GM23248 (cell line): ENCODE data around the gene PAQR6. TPM values are rescaled to one million over a fixed set of nuclear protein-coding genes. Genes with fewer than 3 reads are reported as not detected.

Source experiments
- DNase-seq: peaks from one replicate; pipeline ENCODE4 v3.0.0-alpha.2; 2015
- H2AFZ ChIP-seq: fragments of 200-600 bp; sonication (generic); 2 replicates; pipeline ENCODE4 v1.6.1; 2016; ENCODE audit warnings: antibody characterized with exemption
- H3F3A ChIP-seq: fragments of 200-600 bp; sonication (generic); 2 replicates; pipeline ENCODE4 v1.6.1; 2016; ENCODE audit warnings: mild to moderate bottlenecking, antibody characterized with exemption, mixed run types; ENCODE audit not compliant: insufficient read depth
- H3K27ac ChIP-seq: fragments of 200-600 bp; sonication (generic); 2 replicates; pipeline ENCODE4 v1.5.1; 2016; ENCODE audit warnings: mild to moderate bottlenecking
- H3K27me3 ChIP-seq: fragments of 200-600 bp; sonication (generic); replicated peaks from 2 replicates; pipeline ENCODE4 v1.6.1; 2016; ENCODE audit warnings: mild to moderate bottlenecking; ENCODE audit not compliant: insufficient read depth
- H3K36me3 ChIP-seq: fragments of 200-600 bp; sonication (generic); 2 replicates; pipeline ENCODE4 v1.6.1; 2016; ENCODE audit warnings: low read depth, mild to moderate bottlenecking
- H3K4me1 ChIP-seq: fragments of 200-600 bp; sonication (generic); 2 replicates; pipeline ENCODE4 v1.6.1; 2016; ENCODE audit warnings: mild to moderate bottlenecking; ENCODE audit not compliant: insufficient read depth
- H3K4me2 ChIP-seq: fragments of 200-600 bp; sonication (generic); one replicate; pipeline ENCODE4 v1.6.1; 2016; ENCODE audit warnings: mild to moderate bottlenecking; ENCODE audit not compliant: unreplicated experiment
- H3K4me3 ChIP-seq: fragments of 200-600 bp; sonication (generic); 2 replicates; pipeline ENCODE4 v1.5.1; 2016; ENCODE audit warnings: mild to moderate bottlenecking
- H3K79me2 ChIP-seq: fragments of 200-600 bp; sonication (generic); 2 replicates; pipeline ENCODE4 v1.6.1; 2016; ENCODE audit warnings: mild to moderate bottlenecking; ENCODE audit not compliant: insufficient read depth
- H3K9ac ChIP-seq: fragments of 200-600 bp; sonication (generic); 2 replicates; pipeline ENCODE4 v1.6.1; 2016; ENCODE audit warnings: mild to moderate bottlenecking
- H3K9me2 ChIP-seq: fragments of 200-600 bp; sonication (generic); 2 replicates; pipeline ENCODE4 v1.6.1; 2016; ENCODE audit warnings: mixed run types, mild to moderate bottlenecking, moderate library complexity; ENCODE audit not compliant: insufficient read depth
- H3K9me3 ChIP-seq: fragments of 200-600 bp; sonication (generic); one replicate; pipeline ENCODE4 v1.6.1; 2017; ENCODE audit warnings: low read depth
- H4K20me1 ChIP-seq: fragments of 200-600 bp; sonication (generic); 2 replicates; pipeline ENCODE4 v1.6.0; 2016; ENCODE audit not compliant: insufficient read depth
- EZH2 ChIP-seq: fragments of 200-600 bp; sonication (generic); IDR thresholded peaks from 2 replicates; pipeline ENCODE4 v1.6.1; 2018; ENCODE audit warnings: antibody characterized with exemption, mild to moderate bottlenecking; ENCODE audit not compliant: insufficient read depth, poor library complexity, severe bottlenecking
- EZH2phosphoT487 ChIP-seq: fragments of 200-600 bp; sonication (generic); IDR thresholded peaks from 2 replicates; pipeline ENCODE4 v1.6.1; 2018; ENCODE audit warnings: antibody characterized with exemption, moderate library complexity, mild to moderate bottlenecking, low read depth; ENCODE audit not compliant: insufficient read depth
- WGBS, 2 experiments: methylation state at CpG; one replicate each; pipeline ENCODE4 v1.1.6; 2015 to 2017; ENCODE audit warnings: low lambda C conversion rate in 2 of 2, low coverage in 1 of 2; ENCODE audit errors: missing lambda C conversion rate in 2 of 2; 5-methylcytosine and 5-hydroxymethylcytosine counted together
- in situ Hi-C: fragments of 300-500 bp; cut with MboI; formaldehyde crosslinking; loops from 2 replicates; pipeline ENCODE4 v1.15.0; 2020
- polyA plus RNA-seq: library from polyadenylated mRNA; unstranded; fragments of >200 nt; fragmentation: Nextera tagmentation; extraction: Ambion mirVana; gene quantifications from 2 replicates; pipeline ENCODE4 v1.2.1, GENCODE V29; 2016
- total RNA-seq: library from RNA; depleted of rRNA; stranded (reverse); fragments of >200 nt; shearing (Covaris generic); gene quantifications from 2 replicates; pipeline ENCODE4 v1.2.3, GENCODE V29; 2014

PAQR6 gene
- total and polyA plus RNA-seq, 2 experiments from 2014 or later: 0.54 to 0.81 TPM

GRCh38 chr1:156229809-156230472 lies 17.9 kb downstream of the PAQR6 start:
- Histone ChIP-seq H3K36me3 (no peaks in the 10 kb centered on the region), H3K4me3 (no peak overlapping the region), H3K9me2 (no peaks in the 10 kb centered on the region), H3K27ac (no peak overlapping the region), H4K20me1 (no peaks in the 10 kb centered on the region), H3K27me3 (no peaks in the 10 kb centered on the region), H3K4me2 (no peak overlapping the region), H3K9ac (no peak overlapping the region), H3F3A (peaks cover 22% of the 10 kb centered on the region), H3K79me2 (no peaks in the 10 kb centered on the region), H3K9me3 (no peaks in the 10 kb centered on the region), H3K4me1 (peaks cover 16% of the 10 kb centered on the region), H2AFZ (no peak overlapping the region)
- no peak for DNase-seq
- 87 to 88% methylated on average over 11 of the region's 11 CpGs for WGBS, 2 experiments
- TF ChIP-seq EZH2phosphoT487: no peak
- TF ChIP-seq EZH2: no peak
- in situ Hi-C loops: loop anchor here (10.0 kb wide), 2 partner anchors 85 to 135 kb away; no protein-coding TSS in a partner anchor

- no peak for DNase-seq
- Histone ChIP-seq H3K4me3 (no peak overlapping the region), H3K4me2 (no peak overlapping the region), H3K36me3 (peaks cover 3% of the 10 kb centered on the region; the same call in 1 of the 2 replicates), H3K9me3 (no peaks in the 10 kb centered on the region), H3K4me1 (peaks cover 11% of the 10 kb centered on the region), H3K27ac (no peak overlapping the region), H3K27me3 (no peaks in the 10 kb centered on the region), H3F3A (peaks cover 16% of the 10 kb centered on the region), H3K79me2 (no peaks in the 10 kb centered on the region), H3K9me2 (no peaks in the 10 kb centered on the region), H3K9ac (no peak overlapping the region), H2AFZ (no peak overlapping the region), H4K20me1 (no peaks in the 10 kb centered on the region)
- TF ChIP-seq EZH2phosphoT487 (no peak), EZH2 (no peak)
- in situ Hi-C loops: loop anchor here (10.0 kb wide), 2 partner anchors 84 to 134 kb away; no protein-coding TSS in a partner anchor
- WGBS, 2 experiments: 85 to 88% methylated on average over 7 of the region's 7 CpGs
Observed at GRCh38 chr1:156228501-156228900, 19.4 kb downstream of the PAQR6 start.

- no peaks in the 10 kb centered on the region for H4K20me1 ChIP-seq
- H3K4me2 ChIP-seq: no peak overlapping the region
- WGBS, 2 experiments: 87 to 93% methylated on average over 4 of the region's 4 CpGs
- in situ Hi-C loops: loop anchor here (10.0 kb wide), 2 partner anchors 82 to 132 kb away; no protein-coding TSS in a partner anchor
- H3K9me2 ChIP-seq: no peaks in the 10 kb centered on the region
- peaks cover 3% of the 10 kb centered on the region; the same call in 1 of the 2 replicates for H3K36me3 ChIP-seq
- peaks cover 9% of the 10 kb centered on the region; the same call in 1 of the 2 replicates for H3F3A ChIP-seq
- H3K79me2 ChIP-seq: no peaks in the 10 kb centered on the region
- H3K9ac ChIP-seq: no peak overlapping the region
- no peak overlapping the region for H2AFZ ChIP-seq
- H3K27ac ChIP-seq: no peak overlapping the region
- H3K4me3 ChIP-seq: no peak overlapping the region
- peaks cover 6% of the 10 kb centered on the region for H3K4me1 ChIP-seq
- TF ChIP-seq EZH2: no peak
- no peak for TF ChIP-seq EZH2phosphoT487
- H3K9me3 ChIP-seq: no peaks in the 10 kb centered on the region
- DNase-seq: no peak
- no peaks in the 10 kb centered on the region for H3K27me3 ChIP-seq
Observed at GRCh38 chr1:156226782-156227181, 21.1 kb downstream of the PAQR6 start.

DNA sequence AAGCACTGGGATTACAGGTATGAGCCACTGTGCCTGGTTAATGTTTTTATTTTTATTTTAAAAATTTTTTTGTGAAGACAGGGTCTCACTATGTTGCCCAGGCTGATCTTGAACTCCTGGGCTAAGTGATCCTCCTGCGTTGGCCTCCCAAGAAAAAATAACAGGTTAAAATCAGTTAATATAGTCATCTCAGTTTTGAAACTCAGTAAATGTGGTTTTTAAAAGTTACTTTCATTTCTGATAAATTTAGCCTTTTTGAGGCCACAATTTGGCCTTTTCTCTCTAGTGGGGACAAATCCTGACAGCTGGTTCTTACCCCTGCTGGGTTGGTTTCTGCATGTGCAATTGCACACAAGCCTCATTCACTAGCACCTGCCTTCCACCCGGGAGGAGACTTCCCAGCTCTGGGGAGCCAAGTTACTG lies 21.7 kb downstream of the PAQR6 start:
- 0 out of 2 replicates have a peak, but pooled peaks cover 6% of the 10 kb centered on the region for H3K79me2 ChIP-seq
- no peak overlapping the region for H3K4me2 ChIP-seq
- no peaks in the 10 kb centered on the region for H3K9me2 ChIP-seq
- peaks cover 6% of the 10 kb centered on the region for H3K4me1 ChIP-seq
- no peak overlapping the region for H2AFZ ChIP-seq
- peaks cover 7% of the 10 kb centered on the region; the same call in 1 of the 2 replicates for H3F3A ChIP-seq
- H4K20me1 ChIP-seq: no peaks in the 10 kb centered on the region
- no peak for DNase-seq
- peaks cover 3% of the 10 kb centered on the region; the same call in 1 of the 2 replicates for H3K36me3 ChIP-seq
- H3K9ac ChIP-seq: no peak overlapping the region
- in situ Hi-C loops: loop anchor here (10.0 kb wide), 2 partner anchors 81 to 131 kb away; no protein-coding TSS in a partner anchor
- no peaks in the 10 kb centered on the region for H3K27me3 ChIP-seq
- H3K27ac ChIP-seq: no peak overlapping the region
- H3K9me3 ChIP-seq: no peaks in the 10 kb centered on the region
- TF ChIP-seq EZH2phosphoT487: no peak
- TF ChIP-seq EZH2: no peak
- 89 to 91% methylated on average over 2 of the region's 2 CpGs for WGBS, 2 experiments
- H3K4me3 ChIP-seq: no peak overlapping the region
